IPS-NIHi7 (cell line): ENCODE measurements around the gene TSC2.

Experiments used
- DNase-seq: peaks from one replicate; pipeline ENCODE4 v3.0.0; 2012; ENCODE audit warnings: mixed read lengths; ENCODE audit errors: extremely low spot score

TSC2 gene

DNA sequence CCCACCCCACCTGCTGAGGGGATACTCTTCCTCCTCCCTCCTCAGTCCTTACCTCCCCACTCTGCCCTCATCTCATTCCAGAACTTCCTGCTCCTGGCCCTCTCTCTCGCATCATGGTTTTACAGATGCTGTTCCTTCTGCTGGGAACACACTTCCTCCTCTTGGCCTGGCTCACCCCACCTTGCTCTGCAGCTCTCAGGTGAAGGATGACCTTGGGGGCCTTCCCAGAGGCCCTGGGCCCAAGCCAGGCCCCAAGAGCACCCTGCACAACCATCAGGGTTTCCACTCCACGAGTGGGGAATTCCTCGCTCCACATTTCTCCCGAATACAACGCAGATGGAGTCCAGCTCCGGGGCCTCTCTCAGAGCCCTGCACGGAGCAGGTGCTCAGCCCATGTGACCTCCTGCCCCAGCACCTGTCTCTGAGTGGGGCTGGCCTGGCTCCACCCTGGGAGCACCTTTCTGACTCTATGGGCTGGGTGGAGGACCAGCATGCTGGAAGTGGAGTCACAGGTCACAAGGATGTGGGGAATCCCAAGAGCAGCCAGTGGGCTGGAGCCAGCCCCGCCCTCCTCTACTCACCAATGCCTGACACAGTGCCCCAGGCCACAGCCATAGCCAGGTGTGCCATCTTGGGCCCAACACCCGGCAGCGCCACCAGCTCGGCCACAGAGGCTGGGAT is 4.7 kb upstream of the TSC2 start:
- no peak for DNase-seq

DNA sequence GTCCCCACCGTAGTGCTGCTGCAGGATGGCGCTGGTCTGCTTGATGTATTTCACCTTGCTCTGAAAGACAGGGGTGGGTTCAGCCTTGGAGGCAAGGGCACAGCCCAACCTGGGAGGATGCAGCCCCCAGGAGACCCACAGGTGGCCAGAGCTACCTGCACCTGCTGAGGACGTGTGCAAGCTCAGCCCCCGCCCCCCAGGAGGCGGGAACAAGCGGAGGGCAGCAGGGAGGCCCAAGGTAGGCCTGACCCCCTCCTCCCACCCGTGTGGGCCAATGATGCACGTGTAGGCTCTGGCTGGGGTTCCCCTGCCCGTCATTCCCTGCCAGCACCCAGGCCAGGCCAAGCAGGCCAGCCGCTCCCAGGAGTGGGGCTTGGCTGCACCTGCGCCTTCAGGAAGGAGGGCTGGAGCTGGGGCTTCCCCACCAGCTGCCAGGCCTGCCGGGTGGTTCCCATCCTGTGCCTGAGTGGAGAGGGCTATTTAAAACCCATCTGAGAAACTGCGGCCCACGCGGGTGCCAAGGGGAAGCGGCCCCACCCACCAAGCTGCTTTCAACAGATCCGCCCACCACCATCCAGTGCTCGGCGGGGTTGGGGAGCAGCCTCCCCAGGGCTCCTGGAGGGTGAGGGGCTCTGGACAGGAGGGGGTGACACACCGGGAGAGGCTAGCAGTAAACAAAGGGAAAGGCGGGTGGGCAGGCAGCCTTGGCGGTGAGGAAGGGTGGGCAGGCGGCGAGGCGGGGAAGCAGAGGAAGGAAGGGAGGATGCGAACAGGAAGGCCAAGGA is 3.9 kb upstream of the TSC2 start:
- DNase-seq: no peak

GRCh38 chr16:2044541-2044940 is 3.2 kb upstream of the TSC2 start:
- no peak for DNase-seq

GRCh38 chr16:2045965-2046892 is 1.6 kb upstream of the TSC2 start:
- DNase-seq: no peak

DNA sequence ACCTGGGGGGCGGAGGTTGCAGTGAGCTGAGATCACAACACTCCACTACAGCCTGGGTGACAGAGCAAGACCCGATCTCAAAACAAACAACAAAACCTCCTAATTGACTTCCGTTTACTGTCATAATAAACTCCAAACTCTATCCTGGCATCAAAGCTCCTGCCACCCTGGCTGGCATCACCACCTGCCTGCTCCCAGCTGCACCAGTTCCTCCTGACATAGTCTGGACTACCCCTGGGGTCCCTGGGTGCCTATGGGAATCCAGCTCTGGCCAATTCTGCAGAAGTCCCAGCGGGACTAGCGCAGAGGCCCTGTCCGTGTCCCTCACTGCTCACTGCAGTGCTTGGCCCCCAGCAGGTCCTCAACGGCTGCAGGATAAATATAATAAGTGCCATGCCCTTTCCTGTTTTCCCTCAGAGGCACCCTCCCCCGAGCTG is 874 bp upstream of the TSC2 start:
- no peak for DNase-seq

GRCh38 chr16:2048116-2048543 is 345 bp downstream of the TSC2 start:
- no peak for DNase-seq

GRCh38 chr16:2053211-2053610 is 5.4 kb downstream of the TSC2 start:
- DNase-seq: no peak

GRCh38 chr16:2053897-2054296 is 6.1 kb downstream of the TSC2 start:
- no peak for DNase-seq

DNA sequence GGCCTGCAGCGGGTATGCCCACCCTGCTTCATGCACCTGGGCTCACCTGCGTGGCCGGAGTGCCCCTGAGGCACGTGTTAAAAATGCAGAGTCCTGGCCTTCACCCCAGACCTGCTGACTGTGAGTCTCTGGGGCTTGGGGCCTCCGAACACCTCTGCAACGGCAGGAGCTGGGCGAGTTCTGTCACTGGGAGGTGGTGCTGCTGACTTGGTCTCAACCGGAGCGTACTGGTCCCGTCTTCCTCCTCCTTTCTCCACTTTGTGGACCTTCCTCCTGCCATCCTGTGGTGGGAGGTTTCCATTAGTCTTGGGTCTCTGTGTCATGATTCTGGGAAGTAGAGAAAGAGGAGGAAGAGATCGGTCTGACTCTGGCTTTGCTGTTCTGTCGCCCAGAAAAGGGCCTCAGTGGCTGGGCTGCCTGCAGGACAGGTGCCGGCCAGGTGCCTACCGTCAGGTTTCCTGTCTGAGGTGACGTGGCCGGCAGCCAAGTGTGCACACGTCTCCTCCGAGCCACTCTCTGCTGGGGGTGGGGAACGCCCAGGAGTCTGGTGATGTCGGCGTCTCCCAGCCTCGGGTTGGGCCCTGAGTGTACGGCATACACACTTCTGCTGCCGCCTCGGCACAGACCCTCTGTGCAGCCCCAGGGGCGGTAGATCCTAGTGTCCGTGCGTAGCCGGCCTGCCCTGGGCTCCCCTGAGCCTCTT is 6.9 kb downstream of the TSC2 start:
- no peak for DNase-seq

GRCh38 chr16:2056077-2056476 is 8.3 kb downstream of the TSC2 start:
- no peak for DNase-seq

GRCh38 chr16:2056681-2057407 is 9.1 kb downstream of the TSC2 start:
- DNase-seq: no peak

DNA sequence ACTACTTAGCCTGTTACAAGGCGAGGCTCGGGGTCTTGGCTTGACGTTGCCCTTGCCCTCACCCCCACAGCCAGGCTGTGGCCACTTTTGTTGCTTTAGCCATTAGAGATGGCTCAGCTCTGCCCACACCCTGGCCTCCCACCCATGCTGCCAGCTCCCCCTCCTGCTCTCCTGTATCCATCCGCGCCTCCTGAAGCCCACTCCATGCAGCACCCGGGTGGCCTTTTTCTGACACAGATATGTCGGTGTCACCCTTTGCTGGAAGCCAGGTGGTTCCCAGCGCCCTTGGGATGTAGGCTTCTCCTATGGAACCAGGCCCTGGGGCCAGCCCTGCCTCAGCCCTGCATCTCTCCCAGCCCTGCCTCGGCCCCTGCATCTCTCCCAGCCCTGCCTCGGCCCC is 9.7 kb downstream of the TSC2 start:
- DNase-seq: no peak

DNA sequence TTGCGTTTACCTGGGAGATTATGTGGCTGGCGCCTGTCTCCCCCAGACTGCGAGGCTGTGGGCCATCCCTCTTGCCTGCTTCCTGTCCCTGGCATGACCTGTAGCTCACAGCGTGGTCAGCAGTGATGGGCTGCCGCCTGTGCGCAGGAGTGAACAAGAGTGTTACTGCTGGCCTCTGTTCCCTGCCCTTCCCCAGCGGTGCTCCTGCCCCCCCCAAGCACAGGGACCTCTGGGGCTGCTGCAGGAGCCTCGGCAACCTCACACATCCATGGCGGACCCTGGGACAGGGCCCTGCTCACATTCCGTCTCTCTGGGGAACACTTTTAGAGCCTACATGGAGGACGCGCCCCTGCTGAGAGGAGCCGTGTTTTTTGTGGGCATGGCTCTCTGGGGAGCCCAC is 10.6 kb downstream of the TSC2 start:
- DNase-seq: no peak

DNA sequence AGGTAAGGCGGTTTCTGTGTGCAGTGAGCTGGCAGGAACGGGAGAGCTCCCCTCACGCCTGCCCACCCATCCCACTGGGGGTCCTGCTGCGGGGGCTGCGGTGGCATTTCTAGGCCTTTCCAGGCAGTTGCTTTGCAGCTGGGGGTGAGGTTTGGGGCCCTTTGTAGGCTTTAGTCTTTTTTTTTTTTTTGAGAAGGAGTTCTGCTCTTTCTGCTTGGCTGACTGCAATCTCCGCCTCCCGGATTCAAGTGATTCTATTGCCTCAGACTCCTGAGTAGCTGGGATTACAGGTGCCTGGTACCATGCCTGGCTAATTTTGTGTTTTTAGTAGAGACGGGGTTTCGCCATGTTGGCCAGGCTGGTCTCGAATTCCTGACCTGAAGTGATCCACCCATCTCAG is 11.1 kb downstream of the TSC2 start:
- no peak for DNase-seq

DNA sequence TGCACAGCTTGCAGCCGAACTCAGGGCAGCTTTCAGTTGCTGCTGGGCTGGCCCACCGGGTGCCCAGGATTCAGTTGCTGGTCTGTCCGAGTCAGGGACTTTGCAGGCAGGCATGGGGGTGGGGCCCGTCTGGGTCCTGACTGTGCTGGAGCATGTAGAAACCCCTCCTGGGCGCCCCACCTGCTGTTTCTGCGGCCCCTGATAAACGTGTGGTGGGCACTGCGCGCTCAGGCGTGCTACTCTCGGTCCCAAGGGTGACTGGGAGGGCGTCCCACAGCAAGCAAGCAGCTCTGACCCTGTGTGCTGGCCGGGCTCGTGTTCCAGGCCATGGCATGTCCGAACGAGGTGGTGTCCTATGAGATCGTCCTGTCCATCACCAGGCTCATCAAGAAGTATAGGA is 12.6 kb downstream of the TSC2 start:
- DNase-seq: no peak

GRCh38 chr16:2061023-2061422 is 13.2 kb downstream of the TSC2 start:
- no peak for DNase-seq

DNA sequence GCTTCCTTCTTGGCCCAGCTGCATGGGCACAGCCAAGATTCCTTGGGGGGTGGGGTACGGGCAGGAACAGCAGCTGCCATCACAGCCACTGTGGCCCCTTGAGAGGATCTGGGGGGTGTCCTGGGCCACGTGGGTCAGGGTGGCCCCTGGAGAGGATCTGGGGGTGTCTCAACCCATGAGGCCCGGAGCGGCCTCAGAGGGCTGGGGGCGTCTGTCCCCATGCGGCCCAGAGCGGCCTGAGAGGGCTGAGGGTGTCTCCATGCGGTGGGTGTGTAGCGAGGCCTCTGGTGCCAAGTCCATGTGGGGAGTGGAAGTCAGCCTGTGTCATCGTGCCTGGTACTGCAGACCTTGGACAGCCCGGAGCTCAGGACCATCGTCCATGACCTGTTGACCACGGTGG is 13.7 kb downstream of the TSC2 start:
- DNase-seq: no peak

DNA sequence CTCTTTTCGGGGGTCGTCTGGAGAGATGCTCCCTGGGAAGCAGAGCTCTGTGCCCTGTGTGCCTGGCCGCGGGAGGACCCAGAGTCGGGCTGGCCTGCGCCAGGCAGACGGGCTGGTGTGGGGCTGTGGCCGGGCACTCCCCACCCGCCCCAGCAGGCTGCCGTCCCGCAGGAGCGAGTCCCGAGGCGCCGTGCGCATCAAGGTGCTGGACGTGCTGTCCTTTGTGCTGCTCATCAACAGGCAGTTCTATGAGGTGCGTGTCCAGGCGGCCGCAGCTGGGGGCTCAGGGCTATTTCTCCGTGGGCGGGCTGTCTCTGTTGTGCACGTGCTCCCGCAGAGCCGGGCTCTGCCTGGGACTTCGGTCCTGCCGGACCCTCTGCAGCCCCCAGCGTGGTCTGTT is 15.0 kb downstream of the TSC2 start:
- no peak for DNase-seq

- DNase-seq: no peak
Measured at GRCh38 chr16:2063861-2064260, 16.1 kb downstream of the TSC2 start.

DNA sequence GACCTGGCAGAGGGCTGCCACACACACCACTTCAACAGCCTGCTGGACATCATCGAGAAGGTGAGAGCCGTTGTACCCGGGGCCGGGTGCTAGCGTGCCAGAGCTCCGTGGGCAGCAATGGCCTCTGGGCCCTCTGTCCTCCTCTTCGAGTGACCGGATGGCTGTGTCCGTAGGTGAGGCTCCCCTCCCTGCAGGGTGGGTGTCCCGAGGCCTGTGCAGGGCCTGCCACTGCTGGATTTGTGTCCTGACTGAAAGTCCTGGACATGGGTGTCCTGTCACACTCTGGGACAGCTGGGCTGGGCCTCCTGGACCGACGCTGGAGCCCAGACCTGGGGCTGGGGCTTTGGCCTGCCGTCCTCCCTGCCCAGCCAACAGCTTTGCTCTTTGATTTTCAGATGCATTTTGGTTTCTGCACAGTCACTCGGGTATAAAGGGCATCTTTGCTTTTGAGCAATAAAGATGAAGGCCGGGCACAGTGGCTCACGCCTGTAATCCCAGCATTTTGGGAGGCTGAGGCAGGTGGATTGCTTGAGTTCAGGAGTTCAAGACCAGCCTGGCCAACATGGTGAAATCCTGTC is 16.7 kb downstream of the TSC2 start:
- DNase-seq: no peak

DNA sequence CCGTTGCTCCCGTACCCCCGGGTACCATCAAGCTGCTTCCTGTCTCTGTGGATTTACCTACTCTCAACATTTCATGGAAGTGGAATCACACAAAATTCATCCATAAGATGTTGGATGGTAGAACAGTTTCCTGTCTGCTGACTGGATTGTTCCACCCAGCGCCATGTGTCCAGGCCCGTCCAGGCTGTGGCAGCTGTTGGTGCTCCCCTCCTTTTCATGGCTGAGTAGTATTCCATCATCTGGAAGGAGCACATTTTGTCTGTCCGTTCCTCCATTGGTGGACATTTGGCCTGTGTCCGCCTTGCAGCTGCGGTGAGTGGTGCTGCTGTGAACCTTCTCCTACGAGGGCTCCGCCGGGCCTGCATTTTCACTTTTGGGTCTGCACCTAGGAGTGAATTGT is 18.4 kb downstream of the TSC2 start:
- DNase-seq: no peak
